ENCODE data around the gene WBP11.

DNA sequence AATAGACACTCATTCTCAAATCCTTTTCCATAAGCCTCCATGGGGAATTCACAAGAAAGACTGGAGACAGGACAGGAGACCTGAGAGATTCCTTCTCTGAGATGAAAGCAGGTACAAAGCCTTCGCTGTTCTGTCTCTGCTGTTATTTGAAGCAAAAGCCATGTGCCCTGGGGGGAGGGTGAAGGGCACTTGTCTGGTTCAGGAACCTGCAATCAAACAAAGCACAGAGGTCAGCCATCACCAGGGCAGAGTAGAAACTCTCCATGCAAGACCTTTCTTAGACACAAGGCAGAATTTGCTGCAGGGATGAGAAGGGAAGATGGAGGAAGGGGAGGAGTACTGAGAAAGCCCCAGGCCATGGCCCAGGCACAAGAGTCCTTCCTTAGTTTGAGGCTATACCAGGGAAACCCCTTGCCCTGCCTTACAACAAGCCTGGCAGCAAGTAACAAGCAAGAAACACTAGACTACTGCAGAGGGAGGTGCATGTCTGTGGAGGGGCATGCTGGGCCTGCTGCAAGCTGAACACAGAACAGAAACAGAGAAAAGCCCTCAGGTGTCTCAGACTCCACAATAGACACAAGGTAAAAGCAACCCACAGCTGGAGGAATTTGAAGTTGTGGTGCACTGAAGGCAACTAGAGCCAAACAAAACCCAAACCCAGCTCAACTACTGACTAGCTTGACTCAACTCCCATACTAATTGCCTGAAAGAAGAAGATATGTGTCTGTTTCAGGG is 47.8 kb upstream of the WBP11 start:
- TF ChIP-seq CTCF (conservative IDR thresholded peaks at IDR 0.05; ENCODE audit: low read depth, low read length) = no peak
- TF ChIP-seq EZH2 (IDR thresholded peaks at IDR 0.05; ENCODE audit: borderline replicate concordance, low read depth, low read length, poor library complexity, severe bottlenecking) = no peak
